Upper lobe of left lung (tissue), 6 donors: ENCODE measurements around the gene DGCR2. TPM values are rescaled to one million over a fixed set of nuclear protein-coding genes. Genes with fewer than 3 reads are reported as not detected.

Experiments
- ATAC-seq, 2 donors: fragments of 200-7000 bp; cut with Tn5 transposase; one replicate each; pipeline ENCODE4 v1.9.1; 2022; ENCODE audit warnings: mild to moderate bottlenecking in 2 of 2, moderate library complexity in 2 of 2; ENCODE audit not compliant: low FRiP score in 2 of 2
- DNase-seq, 2 donors: peaks; one replicate each; pipeline ENCODE4 v3.0.0-alpha.2; 2019 to 2020
- H3K27ac ChIP-seq, 4 donors: fragments of 200-600 bp; sonication (generic); one replicate each; pipeline ENCODE4 v1.5.1; 2016 to 2019
- H3K27me3 ChIP-seq, 4 donors: fragments of 200-600 bp; sonication (generic); one replicate each; pipeline ENCODE4 v1.5.1; 2017 to 2019
- H3K36me3 ChIP-seq, 4 donors: fragments of 200-600 bp; sonication (generic); one replicate each; pipeline ENCODE4 v1.5.1; 2016 to 2019
- H3K4me1 ChIP-seq, 4 donors: fragments of 200-600 bp; sonication (generic); one replicate each; pipeline ENCODE4 v1.5.1; 2018 to 2019
- H3K4me3 ChIP-seq, 4 donors: fragments of 200-600 bp; sonication (generic); one replicate each; pipeline ENCODE4 v1.5.1; 2017 to 2019; ENCODE audit warnings: mild to moderate bottlenecking in 2 of 4, moderate library complexity in 1 of 4
- H3K9me3 ChIP-seq, 4 donors: fragments of 200-600 bp; sonication (generic); one replicate each; pipeline ENCODE4 v1.5.1; 2018 to 2019
- CTCF ChIP-seq, 6 experiments: fragments of 450-650 bp in 4 of 6; fragments of 200-600 bp in 2 of 6; sonication (generic) in 2 of 6; IDR thresholded peaks; one replicate each; pipeline ENCODE4 v1.5.1; 2016 to 2019; ENCODE audit warnings: antibody characterized with exemption in 6 of 6
- EP300 ChIP-seq, 4 donors: sonication (generic); formaldehyde crosslinking; IDR thresholded peaks; one replicate each; pipeline ENCODE4 v1.5.1; 2017; ENCODE audit warnings: antibody characterized with exemption in 4 of 4, control low read depth in 2 of 4
- POLR2A ChIP-seq, 4 donors: fragments of 450-650 bp; IDR thresholded peaks; one replicate each; pipeline ENCODE4 v1.5.1; 2016 to 2017; ENCODE audit warnings: antibody characterized with exemption in 4 of 4, mild to moderate bottlenecking in 2 of 4
- POLR2AphosphoS5 ChIP-seq, 2 donors: sonication (generic); formaldehyde crosslinking; IDR thresholded peaks; one replicate each; pipeline ENCODE4 v1.5.1; 2017; ENCODE audit warnings: antibody characterized with exemption in 2 of 2
- WGBS, 2 donors: methylation state at CpG; one replicate each; pipeline ENCODE4 v1.1.5; 2017 to 2018; 5-methylcytosine and 5-hydroxymethylcytosine counted together
- total RNA-seq, 6 donors: library from RNA; depleted of rRNA in 4 of 6; stranded (reverse); fragments of >200 nt in 4 of 6; gene quantifications; one replicate each; pipeline versions ENCODE4 v1.1.0 to v1.2.1, GENCODE V29; 2016 to 2021
- donor health status: DM: no; HTN: no; CAD: no; lungs with moderate emphysema.
- donor health status: DM: no; HTN: yes; CAD: no; lungs with severe emphysema.

DGCR2 gene
- total RNA-seq, 6 donors from 2014 or later = 65.9 to 101 (median 89.9) TPM

GRCh38 chr22:19063581-19064353, 58.4 kb downstream of the DGCR2 start:
- no peak overlapping the region for H3K27ac ChIP-seq
- DNase-seq = peak in 1 of 2 donors; percentile 17
- peaks cover 37 to 98% (median 84%) of the 10 kb centered on the region in 4 donors for H3K36me3 ChIP-seq
- TF ChIP-seq CTCF (IDR thresholded peaks at IDR 0.05) = no peak
- TF ChIP-seq EP300 (IDR thresholded peaks at IDR 0.05) = no peak
- no peak for TF ChIP-seq POLR2AphosphoS5 (IDR thresholded peaks at IDR 0.05)
- TF ChIP-seq POLR2A (IDR thresholded peaks at IDR 0.05) = no peak
- H3K9me3 ChIP-seq = no peaks in the 10 kb centered on the region
- H3K27me3 ChIP-seq = no peaks in the 10 kb centered on the region
- no peak for ATAC-seq
- no peaks in the 10 kb centered on the region for H3K4me1 ChIP-seq
- H3K4me3 ChIP-seq = no peak overlapping the region
- WGBS, 2 donors = 88 to 95% methylated on average over 4 to 7 of the region's 8 CpGs

- ATAC-seq (no peak), DNase-seq (peak in 1 of 2 donors; percentile 16)
- Histone ChIP-seq H3K4me3 (no peak overlapping the region), H3K4me1 (no peaks in the 10 kb centered on the region), H3K9me3 (no peaks in the 10 kb centered on the region), H3K27me3 (no peaks in the 10 kb centered on the region), H3K27ac (no peak overlapping the region), H3K36me3 (peaks cover 34 to 96% (median 86%) of the 10 kb centered on the region in 4 donors)
- TF ChIP-seq EP300 (IDR thresholded peaks at IDR 0.05) = no peak
- TF ChIP-seq POLR2AphosphoS5 (IDR thresholded peaks at IDR 0.05) = no peak
- TF ChIP-seq CTCF (IDR thresholded peaks at IDR 0.05) = no peak
- TF ChIP-seq POLR2A (IDR thresholded peaks at IDR 0.05) = no peak
- 90 to 94% methylated on average over 5 to 8 of the region's 8 CpGs for WGBS, 2 donors
Observed at GRCh38 chr22:19062943-19063308, 59.3 kb downstream of the DGCR2 start.

- no peaks in the 10 kb centered on the region for H3K9me3 ChIP-seq
- H3K27ac ChIP-seq = no peak overlapping the region
- H3K36me3 ChIP-seq = peaks cover 30 to 96% (median 84%) of the 10 kb centered on the region in 4 donors
- WGBS, 2 donors = 77 to 81% methylated on average over 12 of the region's 12 CpGs
- DNase-seq = peak in 1 of 2 donors; percentile 9
- no peak overlapping the region for H3K4me3 ChIP-seq
- H3K27me3 ChIP-seq = no peaks in the 10 kb centered on the region
- TF ChIP-seq EP300 (IDR thresholded peaks at IDR 0.05) (no peak), POLR2A (IDR thresholded peaks at IDR 0.05) (no peak), POLR2AphosphoS5 (IDR thresholded peaks at IDR 0.05) (no peak), CTCF (IDR thresholded peaks at IDR 0.05) (no peak)
- ATAC-seq = no peak
- no peaks in the 10 kb centered on the region for H3K4me1 ChIP-seq
Observed at GRCh38 chr22:19062139-19062942, 59.9 kb downstream of the DGCR2 start.

GRCh38 chr22:19061471-19062138, 60.6 kb downstream of the DGCR2 start:
- no peaks in the 10 kb centered on the region for H3K9me3 ChIP-seq
- H3K4me1 ChIP-seq = no peaks in the 10 kb centered on the region
- H3K27me3 ChIP-seq = no peaks in the 10 kb centered on the region
- H3K4me3 ChIP-seq = no peak overlapping the region
- DNase-seq = peak in 1 of 2 donors; percentile 6
- no peak overlapping the region for H3K27ac ChIP-seq
- H3K36me3 ChIP-seq = peaks cover 30 to 96% (median 83%) of the 10 kb centered on the region in 4 donors
- no peak for ATAC-seq
- TF ChIP-seq POLR2AphosphoS5 (IDR thresholded peaks at IDR 0.05) (no peak), EP300 (IDR thresholded peaks at IDR 0.05) (no peak), POLR2A (IDR thresholded peaks at IDR 0.05) (no peak), CTCF (IDR thresholded peaks at IDR 0.05) (no peak)
- WGBS, 2 donors = 96 to 100% methylated on average over 6 of the region's 6 CpGs
